GM12874 (cell line): ENCODE data around the gene RNPEPL1.

Experiments
- TF ChIP-seq, protein P1 (sequence below): IDR thresholded peaks from 2 replicates; pipeline ENCODE4 v1.5.1; 2011; ENCODE audit warnings: low read depth, mild to moderate bottlenecking, control low read depth, low read length, moderate library complexity; ENCODE audit not compliant: insufficient read depth

The RNPEPL1 gene

DNA sequence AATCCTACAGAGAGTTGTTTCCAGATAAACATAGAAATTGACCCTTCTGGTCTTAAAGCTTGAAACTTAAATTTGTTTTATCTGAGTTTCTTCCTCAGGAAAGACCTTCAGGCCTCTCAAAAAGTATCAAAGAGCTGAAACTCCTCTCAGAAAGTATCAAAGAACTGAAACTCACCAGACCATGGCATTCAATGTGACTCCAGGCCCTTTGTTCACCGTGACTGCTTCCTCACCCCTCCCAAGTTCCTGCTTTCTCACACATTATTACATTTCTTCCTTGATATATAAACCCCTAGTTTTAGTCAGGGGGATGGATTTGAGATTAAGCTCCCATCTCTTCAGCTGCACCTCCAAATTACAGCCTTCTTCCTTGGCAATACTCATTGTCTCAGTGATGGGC lies 16.5 kb upstream of the RNPEPL1 start:
- TF ChIP-seq, protein P1, sequence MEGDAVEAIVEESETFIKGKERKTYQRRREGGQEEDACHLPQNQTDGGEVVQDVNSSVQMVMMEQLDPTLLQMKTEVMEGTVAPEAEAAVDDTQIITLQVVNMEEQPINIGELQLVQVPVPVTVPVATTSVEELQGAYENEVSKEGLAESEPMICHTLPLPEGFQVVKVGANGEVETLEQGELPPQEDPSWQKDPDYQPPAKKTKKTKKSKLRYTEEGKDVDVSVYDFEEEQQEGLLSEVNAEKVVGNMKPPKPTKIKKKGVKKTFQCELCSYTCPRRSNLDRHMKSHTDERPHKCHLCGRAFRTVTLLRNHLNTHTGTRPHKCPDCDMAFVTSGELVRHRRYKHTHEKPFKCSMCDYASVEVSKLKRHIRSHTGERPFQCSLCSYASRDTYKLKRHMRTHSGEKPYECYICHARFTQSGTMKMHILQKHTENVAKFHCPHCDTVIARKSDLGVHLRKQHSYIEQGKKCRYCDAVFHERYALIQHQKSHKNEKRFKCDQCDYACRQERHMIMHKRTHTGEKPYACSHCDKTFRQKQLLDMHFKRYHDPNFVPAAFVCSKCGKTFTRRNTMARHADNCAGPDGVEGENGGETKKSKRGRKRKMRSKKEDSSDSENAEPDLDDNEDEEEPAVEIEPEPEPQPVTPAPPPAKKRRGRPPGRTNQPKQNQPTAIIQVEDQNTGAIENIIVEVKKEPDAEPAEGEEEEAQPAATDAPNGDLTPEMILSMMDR: no peak

DNA sequence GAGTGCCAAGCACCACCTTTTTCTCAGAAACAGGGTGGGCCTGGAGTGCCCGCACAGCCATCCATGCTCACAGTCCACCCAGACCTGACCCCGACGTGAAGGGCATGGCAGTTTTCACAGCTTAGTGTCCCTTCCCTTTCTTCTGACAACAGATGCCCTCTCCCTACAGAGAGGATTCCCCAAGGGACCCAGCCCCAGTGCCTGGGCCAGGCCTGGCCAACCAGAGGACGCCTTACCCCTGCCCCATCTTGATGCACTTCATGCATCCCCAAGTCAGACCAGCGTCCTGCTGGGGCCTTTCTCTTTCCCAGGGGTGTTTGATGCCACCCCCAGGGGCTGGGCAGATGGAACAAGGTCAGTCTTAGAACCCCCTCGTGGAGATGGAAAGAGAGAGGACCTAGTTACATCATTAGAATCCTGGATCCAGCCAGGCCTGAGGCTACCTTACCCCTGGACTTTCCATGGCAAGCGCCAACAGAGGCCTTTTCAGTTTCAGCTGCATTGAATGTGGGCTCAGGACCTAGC lies 14.3 kb upstream of the RNPEPL1 start:
- TF ChIP-seq, protein P1: no peak

DNA sequence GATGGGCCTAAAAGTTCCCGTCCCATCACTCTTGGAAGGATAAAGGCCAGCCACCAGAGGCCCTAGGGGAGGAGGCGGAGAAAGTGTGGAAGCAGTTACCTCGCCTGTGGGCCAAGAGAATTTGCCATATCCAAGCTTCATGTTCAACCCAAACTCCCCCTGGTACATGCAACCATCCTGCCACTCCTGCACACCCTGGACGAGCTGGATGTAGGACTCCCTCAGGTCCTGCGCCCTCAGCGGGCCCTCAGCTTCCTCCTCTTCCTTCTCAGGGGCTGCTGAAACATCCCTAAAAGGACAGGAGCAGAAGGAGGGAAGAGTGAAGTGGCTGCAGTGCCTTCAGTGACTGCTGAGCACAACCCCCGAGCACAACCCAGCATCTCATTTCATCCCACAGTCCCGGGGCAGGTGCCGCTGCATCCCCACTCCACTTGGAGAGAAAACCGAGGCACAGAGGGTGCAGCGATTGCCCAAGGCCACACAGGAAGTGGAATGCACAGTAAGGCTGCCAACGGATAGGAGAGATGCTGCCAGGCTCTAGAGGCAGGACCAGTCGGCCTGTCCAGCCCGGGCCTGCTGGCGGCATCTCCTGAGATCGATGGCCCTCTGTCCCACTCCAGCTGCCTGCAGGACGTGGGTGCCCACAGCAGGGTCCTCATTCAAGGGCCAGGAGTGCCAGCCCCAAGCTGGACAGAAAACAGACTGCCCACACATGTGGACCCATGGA lies 13.4 kb upstream of the RNPEPL1 start:
- TF ChIP-seq, protein P1: no peak

DNA sequence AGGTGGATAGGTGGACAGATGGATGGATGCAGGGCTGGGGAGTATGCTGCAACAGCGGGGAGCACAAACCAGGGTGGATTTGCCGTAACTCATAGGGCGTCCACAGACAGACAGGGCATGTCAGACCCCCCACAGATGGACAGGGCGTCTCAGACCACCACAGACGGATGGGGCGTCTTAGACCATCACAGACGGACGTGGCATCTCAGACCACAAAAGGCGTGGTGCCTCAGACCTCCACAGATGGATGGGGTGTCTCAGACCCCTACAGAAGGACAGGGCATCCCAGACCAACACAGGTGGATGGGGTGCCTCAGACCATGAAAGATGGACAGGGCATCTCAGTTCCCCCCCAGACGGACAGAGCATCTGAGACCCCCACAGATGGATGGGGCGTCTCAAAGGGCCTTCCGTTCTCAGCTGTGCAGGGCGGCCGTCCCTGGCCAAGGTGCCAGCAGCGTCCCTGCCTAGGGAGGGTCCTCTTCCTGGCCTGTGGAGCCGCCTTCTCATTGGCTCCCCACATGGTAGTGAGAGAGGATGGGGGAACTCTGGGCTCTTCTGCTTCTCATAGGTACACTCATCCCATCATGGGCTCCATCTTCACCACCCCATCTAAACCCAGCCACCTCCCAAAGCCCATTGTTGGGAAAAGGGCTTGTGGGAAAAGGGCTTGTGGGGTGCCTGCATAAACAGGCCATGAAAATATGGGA lies 12.6 kb upstream of the RNPEPL1 start:
- TF ChIP-seq, protein P1: no peak

DNA sequence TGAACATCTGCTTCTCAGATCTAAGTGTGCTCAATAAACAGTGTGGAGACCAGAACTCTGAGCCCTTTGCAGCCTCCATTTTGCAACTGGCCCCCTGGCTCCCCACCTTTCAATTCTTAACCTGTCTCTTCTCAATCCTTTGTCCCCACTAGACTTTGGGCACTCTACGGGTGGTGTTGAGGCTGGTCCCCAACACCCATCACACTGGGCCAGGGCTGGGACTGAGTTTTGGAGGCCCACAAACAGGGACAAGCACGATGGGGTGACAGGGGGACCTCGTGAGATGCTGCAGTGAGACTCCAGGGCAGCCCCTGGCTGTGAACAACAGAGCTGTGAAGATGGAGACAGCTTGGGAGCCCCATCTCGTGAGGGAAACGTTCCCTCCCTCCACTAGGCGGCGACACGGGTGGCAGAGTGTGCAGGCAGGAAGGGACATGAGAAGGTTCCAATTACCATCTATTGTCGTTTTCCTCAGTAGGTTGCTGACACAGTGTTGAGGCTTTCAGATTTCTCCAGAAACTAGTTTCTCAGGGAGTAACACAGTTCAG lies 11.7 kb upstream of the RNPEPL1 start:
- TF ChIP-seq, protein P1: peak; percentile 53

DNA sequence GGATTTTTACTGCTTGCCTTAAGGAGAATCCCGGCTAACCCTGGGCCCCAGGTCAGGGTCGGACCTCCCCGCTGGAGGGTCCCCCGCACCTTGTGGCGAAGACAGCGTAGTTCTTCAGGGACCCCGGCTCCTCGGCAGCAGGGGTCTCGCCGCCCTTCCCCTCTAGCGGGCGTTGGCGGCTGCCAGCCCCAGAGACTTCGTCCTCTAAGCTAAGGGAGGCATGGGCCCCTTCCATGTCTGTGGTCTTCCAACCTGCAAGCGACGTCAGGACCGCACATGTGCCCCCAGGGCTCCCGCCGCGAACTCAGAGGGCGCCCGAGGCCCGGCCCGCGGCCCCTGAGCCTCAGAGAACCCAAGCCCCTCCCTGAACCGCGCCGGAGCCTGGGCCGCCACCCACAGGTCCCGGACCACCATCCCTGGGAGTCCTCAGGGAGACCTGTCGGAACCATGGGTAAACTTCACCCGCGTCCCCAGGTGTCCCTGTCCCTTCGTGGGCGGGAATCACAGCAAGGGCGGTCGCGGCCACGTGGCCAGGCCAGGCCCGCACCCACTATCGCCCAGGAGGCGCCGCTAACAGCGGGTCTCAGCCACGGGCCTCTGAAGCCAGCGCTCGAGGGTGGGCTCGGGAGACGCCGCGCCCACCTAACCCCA lies 11.1 kb upstream of the RNPEPL1 start:
- TF ChIP-seq, protein P1: no peak

DNA sequence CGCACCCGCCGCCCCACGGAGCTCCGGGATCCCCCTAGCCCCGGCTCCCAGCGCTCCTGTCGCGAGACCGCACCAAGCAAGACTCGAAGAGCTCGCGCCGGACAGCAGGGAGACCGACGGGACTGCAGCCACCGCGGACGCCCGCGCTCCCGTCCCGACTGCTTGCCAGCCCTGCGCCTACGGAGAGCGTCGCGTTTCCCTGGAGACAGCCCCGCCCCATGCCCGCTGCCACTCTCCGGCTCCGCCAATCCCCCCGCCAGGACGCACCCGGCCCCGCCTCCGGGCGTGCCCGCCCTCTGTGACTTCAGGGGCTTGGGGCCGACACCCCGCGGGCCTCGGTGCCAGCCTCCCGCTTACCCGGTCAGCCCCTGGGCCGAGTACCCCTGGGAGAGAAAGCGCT lies 10.5 kb upstream of the RNPEPL1 start, which contains the start of gene ANKMY1:
TSS of gene ANKMY1 (minus strand) at position 181 of the 400 bp plus-strand sequence. CDS start 653 bp downstream, outside the sequence.
- TF ChIP-seq, protein P1: no peak
